GM19324 (cell line): ENCODE results near the gene ELFN1.

Experiments
- ATAC-seq: cut with Tn5 transposase; IDR thresholded peaks from one replicate; pipeline ENCODE4 v1.9.1; 2021; ENCODE audit warnings: mild to moderate bottlenecking, moderate library complexity; ENCODE audit not compliant: unreplicated experiment, low FRiP score

ELFN1 gene

GRCh38 chr7:1737956-1738355 lies 67.9 kb downstream of the ELFN1 start:
- no peak for ATAC-seq

GRCh38 chr7:1738511-1738910 lies 68.4 kb downstream of the ELFN1 start:
- ATAC-seq = no peak

- no peak for ATAC-seq
Measured at GRCh38 chr7:1738956-1739355, 68.9 kb downstream of the ELFN1 start.

GRCh38 chr7:1739593-1739992 lies 69.5 kb downstream of the ELFN1 start:
- ATAC-seq = no peak

- ATAC-seq = no peak
Measured at GRCh38 chr7:1740214-1740613, 70.1 kb downstream of the ELFN1 start.

GRCh38 chr7:1741246-1741645 lies 71.2 kb downstream of the ELFN1 start:
- no peak for ATAC-seq

DNA sequence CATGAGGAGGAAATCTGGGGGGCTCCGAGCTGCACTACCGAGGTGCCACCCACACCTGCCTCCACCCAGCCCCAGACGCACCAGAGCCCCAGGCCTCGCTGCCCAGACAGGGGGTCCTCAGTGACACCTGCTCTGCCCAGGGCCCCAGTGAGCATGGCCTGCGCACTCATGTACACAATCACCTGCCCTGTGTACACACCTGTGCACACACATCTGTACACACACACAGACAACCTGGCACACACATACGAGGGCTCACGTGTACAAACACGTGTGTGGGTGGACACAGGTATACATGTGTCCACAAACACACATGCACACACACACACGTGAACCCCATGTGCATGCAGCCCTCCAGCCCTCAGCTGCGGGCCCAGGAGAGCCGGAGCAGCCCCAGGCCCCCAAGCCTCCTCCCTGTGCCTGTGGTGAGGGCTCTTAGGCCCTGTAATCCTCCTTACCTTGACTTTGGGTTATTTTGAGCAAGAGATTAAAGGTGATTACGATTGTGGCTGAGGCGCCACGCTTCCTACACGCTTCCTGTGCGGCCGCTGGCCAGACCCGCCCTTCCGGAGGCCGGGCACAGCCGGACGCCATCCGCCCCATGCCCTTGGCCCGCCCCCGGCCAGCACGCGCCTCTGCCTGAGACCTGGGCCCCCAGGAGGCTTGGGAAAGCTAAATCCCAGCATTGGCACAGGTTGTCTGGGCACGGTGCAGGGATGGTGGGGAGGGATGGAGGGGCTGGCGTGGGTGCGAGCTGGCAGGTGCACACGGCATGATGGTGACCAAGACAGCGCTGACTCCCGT lies 71.9 kb downstream of the ELFN1 start:
- peak; percentile 52 for ATAC-seq

DNA sequence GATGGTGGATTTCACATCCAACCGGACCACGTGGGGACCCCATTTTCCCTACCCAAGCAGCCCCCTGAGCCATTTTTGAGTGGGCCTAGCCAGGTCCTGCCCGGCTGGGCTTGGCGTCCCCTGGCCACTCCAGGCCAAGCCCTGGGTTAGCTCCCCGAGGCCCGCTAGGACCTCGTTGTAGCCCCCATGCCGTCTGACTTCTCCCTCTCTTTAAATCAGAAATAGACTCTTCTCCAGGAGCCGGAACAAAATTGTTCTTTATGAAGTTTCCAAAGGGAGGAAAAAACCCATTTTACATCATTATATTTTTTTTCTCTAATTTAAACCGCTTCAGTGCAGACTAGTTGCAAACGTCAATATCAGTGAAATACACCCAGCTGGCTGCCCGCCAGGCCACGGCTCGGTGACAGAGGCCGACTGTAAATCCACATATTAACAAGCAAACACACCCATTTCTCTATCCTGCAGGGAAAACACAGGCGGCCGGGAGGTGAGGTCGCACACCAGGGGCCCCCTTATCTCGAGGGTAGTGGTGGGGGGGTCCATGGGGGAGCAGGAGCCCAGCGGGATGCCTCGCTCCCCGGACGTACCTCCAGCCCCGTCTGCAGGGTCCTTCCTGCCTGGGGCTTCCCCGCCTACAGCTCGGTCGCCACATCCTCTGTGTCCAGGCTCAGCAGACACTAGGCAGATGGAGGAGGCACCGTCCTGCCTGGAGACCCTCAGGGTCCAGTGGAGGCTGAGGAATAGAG lies 72.7 kb downstream of the ELFN1 start:
- ATAC-seq = no peak

DNA sequence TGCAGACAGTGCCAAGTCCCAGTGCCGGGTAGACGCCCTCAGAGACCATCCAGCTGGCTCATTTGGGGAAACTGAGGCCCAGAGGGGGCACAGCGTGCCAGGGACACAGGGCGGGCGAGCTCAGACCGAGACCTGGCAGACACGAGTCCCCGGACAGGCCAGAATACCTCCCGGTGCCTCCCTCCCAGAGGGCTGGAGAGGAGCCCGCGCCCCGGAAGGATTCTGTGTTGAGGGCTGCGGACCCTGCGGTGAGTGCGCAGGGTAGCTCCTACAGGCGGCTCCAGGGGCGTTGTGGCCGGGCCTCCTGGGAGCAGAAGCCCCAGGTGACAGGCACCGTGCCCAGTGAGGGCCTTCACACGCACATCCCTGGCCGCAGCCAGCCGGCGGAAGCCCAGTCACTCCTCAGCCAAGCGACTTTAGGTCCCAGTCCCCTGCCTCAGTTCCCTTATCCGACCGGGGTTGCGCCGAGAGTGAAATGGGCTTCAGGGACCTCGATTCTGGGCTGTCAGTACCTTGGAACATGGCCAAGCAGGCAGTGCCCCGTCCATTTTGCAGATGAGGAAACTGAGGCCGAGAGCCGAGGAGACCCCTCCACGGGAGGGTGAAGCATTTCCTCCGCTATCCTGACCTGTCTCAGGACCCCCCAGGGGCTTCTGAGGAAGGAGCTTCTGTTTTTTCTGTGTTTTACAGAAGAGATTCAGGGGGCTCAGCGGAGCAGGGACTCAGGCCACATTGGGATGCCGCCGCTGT lies 73.6 kb downstream of the ELFN1 start:
- ATAC-seq = no peak

DNA sequence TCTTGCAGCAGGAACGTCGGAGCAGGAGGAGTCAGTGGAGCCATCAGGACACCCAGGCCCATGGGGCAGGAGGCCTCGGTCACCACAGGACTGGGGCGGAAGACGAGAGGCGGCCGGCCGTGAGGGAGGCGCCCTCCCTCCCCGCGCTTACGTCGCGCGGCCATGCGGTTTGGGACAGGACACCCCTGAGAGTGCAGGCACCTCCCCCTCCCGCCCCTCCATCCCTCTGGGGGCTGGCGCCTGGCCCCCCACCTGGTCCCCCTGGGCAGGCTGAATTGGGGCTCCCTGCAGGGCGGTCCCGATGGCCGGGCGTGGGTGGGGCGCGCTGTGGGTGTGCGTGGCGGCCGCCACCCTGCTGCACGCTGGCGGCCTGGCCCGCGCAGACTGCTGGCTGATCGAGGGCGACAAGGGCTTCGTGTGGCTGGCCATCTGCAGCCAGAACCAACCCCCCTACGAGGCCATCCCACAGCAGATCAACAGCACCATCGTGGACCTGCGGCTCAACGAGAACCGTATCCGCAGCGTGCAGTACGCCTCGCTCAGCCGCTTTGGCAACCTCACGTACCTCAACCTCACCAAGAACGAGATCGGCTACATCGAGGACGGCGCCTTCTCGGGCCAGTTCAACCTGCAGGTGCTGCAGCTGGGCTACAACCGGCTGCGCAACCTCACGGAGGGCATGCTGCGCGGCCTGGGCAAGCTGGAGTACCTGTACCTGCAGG lies 74.4 kb downstream of the ELFN1 start:
- no peak for ATAC-seq

- no peak for ATAC-seq
Measured at GRCh38 chr7:1745018-1745532, 75.0 kb downstream of the ELFN1 start.

- no peak for ATAC-seq
Measured at GRCh38 chr7:1745576-1746490, 75.8 kb downstream of the ELFN1 start.

GRCh38 chr7:1746491-1746975 lies 76.5 kb downstream of the ELFN1 start:
- no peak for ATAC-seq

DNA sequence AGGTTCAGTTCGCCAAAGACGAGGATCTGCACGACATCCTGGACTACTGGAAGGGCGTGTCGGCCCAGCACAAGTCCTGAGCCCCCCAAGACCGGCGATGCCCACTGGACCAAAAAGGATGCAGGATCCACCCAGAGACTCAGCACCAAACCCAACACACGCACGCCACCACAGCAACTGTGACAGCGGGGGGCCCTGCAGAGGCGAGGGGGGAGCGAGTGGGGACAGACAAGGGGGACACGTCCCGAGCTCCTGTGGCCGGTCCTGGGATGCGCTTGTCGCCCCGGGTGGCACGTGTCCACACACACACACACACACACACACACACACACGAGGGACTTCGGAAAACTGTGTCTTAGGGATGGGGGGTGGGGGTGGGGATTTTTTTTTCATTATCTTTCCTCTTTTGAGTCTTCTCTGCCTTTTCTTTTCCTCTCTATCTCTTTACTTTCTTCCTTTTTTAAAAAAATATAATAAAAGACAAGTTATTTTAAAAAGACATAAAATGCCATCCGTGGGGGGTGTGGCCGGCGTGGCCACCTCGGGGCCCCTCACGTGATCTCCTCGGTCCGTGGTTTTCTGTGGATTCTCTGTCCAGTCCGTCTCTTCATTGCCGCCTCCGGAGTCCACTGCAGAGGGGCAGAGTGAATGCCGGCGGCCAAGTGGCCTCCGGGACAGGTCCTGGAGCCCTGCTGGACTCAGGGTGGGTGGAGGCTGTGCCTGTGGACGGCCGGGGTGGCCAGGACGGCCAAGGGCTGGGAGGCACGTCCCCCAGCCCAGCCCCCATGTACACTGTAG lies 77.1 kb downstream of the ELFN1 start:
- ATAC-seq = no peak

DNA sequence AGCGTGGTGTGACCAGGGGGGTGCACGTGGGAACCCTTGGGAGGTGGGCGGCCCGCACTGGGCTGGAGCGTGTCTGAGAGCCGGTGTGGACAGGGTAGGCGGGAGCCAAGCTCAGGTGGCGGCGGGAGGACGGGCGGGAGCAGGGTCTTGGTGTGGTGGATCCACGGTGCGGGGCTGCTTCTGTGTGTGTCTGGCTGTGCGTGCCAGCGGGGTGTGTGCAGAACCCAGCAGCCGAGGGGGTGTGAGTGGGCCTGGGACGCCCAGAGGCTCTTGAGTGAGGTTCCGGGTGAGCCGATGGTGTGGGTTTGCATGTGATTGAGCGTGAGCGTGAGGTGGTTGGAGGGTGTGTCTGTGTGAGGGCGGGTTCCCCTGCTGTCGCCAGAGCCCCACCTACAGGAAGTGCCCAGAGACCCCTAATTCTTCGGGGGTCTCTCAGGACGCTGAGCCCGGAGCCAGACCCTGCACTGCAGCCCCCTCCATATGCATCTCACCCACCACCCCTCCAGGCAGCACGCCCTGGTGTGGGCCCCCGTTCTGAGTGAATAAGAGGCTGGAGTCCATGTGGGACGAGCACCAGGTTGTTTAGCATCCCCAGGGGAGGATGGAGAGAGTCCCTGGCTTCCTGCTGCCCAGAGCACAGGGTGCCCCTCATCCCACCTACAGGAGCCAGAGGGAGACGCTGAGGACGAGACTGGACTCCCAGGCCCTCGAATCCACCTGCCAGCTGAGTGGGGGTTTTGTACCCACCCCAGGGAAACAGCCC lies 78.2 kb downstream of the ELFN1 start:
- ATAC-seq = no peak

GRCh38 chr7:1748839-1749173 lies 78.7 kb downstream of the ELFN1 start:
- ATAC-seq = no peak

GRCh38 chr7:1749351-1749863 lies 79.3 kb downstream of the ELFN1 start:
- ATAC-seq = no peak
